HG02852 (cell line): Measurements from ENCODE around the gene C9orf72.

ENCODE experiments used
- ATAC-seq: cut with Tn5 transposase; IDR thresholded peaks from one replicate; pipeline ENCODE4 v1.9.1; 2021; ENCODE audit warnings: mild to moderate bottlenecking, moderate library complexity; ENCODE audit not compliant: unreplicated experiment

C9orf72 gene

GRCh38 chr9:27582794-27583193, 9.5 kb upstream of the C9orf72 start:
- ATAC-seq, result no peak

DNA sequence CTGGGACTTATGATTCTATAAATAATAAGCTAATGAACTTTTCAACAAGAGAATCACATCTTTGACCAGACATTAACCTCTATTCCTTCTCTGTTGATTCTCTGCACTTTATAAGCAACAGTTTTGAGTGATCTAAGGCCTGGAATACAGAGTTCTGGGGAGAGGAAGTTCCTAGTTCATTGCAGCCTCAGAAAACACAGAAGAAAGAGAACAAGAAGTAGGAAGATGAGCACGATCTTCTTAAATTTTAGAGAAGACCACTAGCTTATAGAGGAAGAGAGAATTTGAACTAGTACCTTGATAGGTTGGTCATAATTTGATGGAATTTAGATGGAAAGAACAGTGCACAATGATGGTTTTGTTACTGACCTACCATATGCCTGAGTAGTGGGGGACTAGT, 8.5 kb upstream of the C9orf72 start:
- no peak for ATAC-seq

DNA sequence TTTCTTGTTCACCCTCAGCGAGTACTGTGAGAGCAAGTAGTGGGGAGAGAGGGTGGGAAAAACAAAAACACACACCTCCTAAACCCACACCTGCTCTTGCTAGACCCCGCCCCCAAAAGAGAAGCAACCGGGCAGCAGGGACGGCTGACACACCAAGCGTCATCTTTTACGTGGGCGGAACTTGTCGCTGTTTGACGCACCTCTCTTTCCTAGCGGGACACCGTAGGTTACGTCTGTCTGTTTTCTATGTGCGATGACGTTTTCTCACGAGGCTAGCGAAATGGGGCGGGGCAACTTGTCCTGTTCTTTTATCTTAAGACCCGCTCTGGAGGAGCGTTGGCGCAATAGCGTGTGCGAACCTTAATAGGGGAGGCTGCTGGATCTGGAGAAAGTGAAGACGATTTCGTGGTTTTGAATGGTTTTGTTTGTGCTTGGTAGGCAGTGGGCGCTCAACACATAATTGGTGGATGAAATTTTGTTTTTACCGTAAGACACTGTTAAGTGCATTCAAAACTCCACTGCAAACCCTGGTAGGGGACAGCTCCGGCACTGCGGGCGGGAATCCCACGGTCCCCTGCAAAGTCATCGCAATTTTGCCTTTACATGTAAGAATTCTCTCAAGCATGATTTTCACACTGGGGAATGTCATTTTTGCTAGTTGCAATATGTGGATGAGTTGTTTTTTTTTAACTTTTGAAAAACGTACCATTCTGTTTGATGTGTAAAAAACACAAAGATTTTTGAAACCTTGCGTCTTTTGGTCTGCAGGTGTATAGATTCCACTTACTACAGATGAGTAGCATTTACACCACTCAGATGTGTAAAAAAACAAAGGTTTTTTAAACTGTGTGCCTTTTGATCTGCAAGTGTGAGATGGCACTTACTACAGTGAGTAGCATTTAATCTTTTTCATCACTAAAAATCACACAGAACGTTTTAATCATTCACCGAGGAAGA, 631 bp upstream of the C9orf72 start:
- ATAC-seq, result peak; percentile 82

GRCh38 chr9:27572566-27572917, 739 bp downstream of the C9orf72 start:
- peak; percentile 40 for ATAC-seq

- no peak for ATAC-seq
Measured at GRCh38 chr9:27572061-27572460, 1.2 kb downstream of the C9orf72 start.

- no peak for ATAC-seq
Measured at GRCh38 chr9:27571011-27571410, 2.3 kb downstream of the C9orf72 start.

DNA sequence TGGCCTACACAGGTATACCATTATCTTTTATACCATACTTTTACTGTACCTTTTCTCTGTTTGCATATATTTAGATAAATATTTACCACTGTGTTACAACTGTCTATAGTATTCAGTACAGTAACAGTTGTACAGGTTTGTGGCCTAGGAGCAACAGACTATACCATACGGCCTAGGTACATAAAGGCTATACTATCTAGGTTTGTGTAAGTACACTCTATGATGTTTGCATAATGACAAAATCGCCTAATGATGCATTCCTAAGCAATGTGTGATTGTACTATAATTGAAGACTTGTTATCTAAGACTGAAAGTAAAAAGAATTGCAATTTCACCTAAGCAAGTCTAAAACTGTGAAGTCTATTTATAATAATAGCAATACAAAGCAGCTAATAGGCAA, 3.9 kb downstream of the C9orf72 start:
- ATAC-seq, result no peak

DNA sequence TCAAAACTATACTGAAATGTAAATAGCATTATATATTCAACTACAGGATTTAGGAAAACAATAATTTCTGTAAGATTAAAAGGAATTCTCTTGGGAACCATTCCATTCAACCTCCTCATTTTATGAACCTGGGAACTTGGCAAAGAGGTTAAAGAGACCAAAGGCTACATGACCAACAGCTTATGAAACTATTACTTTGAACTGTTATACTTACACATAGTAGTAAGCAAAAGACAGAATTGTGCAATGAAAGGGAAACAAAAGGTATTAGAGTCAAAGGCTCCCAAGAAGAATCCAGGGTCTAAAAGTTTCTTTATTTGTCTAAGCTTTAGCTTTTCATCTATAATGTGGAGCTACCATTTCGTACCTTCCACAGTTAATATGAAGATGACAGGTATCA, 7.2 kb downstream of the C9orf72 start:
- ATAC-seq, result no peak

DNA sequence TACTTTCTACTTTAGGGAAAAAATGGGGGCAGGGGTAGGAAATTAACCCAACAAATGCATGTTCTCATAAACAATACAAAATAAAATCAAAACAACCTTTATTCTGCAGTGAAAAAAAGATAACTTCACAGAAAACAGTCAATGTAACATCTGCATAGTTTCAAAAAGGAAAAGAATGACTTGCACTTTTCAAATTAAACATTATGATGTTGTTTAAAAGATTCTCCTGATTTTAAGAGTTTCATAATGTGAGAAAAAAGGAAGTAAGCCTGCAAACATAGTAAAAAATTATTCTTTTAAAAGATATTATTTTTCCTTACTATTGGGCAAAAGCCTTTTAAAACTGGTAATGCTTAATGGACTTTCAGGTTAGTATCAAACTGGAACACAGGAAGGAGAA, 7.6 kb downstream of the C9orf72 start:
- ATAC-seq, result no peak

DNA sequence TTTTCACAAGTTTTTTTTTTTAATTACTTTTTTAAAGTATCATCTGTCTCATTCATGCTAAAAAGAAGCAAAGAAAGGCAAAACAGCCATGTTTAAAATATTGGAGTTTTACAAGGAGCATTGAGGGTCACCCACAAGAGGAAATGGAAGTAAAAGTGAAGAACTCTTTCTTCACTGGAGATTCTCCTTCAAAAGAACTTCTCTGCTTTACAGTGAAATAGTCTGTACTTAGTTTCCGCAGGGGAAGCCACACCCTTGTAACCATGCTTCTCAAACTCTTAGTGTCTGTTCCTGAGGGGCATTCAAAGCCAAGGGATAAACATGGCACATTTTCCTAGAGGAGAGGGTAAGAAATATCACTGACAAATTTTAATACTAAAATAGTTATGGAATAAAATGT, 8.6 kb downstream of the C9orf72 start:
- ATAC-seq, result no peak

DNA sequence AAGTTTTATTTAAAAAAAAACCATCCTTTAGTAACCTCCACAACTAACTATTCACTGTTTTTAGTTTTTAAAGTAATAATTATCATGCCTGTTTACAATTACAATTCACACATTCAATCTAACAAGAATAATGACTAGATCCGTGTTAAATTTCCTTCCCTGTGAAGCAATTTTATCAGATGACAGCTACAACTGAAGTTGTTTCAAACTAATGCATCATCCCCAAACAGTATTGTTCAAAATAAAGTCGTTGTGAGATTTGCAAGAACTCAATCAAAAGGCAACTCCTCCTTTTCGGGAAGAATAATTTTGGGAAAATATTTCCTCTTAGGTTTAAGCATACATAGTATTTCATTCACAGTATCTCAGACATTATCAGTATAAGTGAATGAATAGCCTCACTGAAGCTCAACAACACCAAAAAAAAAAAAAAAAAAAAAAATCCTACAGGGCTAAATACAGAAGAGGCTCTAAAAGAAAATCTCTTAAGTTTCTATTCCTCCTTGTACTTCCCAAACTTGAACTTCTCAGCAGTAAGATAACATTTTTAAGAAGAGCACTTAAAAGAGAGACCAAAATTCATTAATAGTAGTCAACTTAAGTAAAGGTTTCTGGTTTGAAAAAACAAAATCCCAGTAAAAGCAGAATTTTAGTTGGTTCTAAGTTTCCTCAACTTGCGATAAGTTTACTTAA, 9.4 kb downstream of the C9orf72 start:
- no peak for ATAC-seq

GRCh38 chr9:27561685-27562084, 11.6 kb downstream of the C9orf72 start:
- ATAC-seq, result peak; percentile 72

DNA sequence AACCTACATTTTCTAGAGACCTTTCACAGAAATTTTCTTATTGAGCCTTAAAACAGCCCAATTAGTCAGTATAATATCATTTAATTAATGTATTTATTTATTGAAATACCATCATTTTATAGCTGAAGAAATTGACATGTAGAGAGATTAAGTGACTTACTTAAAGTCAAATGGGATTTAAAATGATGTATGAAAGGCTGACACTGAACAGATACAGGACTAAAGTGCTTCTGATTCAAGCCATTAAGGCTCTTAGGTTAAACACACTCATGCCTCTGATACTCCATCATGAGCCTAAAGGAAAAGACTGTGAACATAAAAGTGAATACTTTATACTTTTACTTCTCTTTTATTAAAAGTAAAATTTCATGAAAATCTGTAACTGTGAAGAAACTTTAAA, 12.8 kb downstream of the C9orf72 start:
- ATAC-seq, result no peak

DNA sequence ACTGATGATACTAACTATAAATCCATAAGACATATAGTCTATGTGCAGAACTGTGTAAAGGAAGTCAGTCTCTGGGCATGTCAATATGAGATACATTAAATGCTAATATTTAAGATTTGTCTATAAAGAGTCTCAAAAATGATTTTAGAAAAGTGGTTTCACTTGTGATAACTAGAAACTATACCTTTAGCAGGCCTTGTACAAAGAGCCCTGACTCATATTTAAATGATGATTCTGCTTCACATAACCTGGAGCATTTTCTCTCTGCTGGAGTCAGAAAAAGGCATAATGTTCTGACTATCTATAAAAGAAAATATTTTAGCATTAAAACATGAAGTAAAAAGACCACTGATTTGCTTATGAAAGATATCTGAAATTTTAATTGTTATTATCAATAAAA, 15.0 kb downstream of the C9orf72 start:
- ATAC-seq, result no peak

- no peak for ATAC-seq
Measured at GRCh38 chr9:27556470-27556869, 16.8 kb downstream of the C9orf72 start.

GRCh38 chr9:27554712-27555111, 18.6 kb downstream of the C9orf72 start:
- no peak for ATAC-seq

DNA sequence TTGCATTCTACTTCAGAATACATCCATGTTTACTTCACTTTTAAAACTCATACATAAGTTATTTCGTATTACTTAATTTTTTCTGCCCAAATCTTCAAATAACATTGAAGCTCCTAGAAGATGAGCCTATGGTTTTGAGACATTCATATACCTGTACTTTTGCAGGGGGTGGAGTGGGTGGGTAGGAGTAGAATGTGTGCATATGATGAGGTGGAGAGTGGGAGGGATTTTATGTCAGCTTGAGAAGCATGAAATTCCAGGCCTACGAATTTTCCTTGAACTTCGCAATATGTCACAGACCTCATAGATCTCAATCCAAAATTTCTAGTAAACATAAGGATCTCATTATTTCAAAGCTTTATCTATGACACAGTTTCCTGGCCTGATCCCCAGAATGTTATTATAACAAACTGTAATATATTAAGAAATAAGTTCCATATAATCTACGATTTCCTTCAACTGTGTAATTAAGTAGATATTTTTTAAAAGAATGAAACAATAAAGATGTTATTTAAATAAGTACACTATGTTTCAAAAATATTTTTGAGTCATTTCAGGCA, 24.0 kb downstream of the C9orf72 start:
- no peak for ATAC-seq

GRCh38 chr9:27548055-27548741, 25.1 kb downstream of the C9orf72 start:
- ATAC-seq, result no peak

DNA sequence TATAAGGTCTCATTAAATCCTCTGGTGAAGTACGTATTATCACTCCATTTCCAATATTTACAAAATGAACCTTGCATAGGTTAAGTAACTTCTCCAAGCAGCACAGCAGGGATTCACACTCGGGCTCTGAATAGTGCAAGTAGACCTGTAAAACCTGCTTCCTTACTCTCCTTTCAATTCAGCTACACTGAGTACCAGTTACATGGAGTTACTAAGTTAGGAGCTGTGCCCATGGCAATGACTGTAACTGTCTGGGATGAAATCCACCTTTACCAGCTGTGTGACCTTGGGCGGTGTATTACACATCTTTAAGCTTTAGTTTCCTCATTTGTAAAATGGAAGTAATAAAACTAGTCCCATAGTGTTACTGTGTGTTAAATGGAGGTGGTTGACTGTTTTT, 27.8 kb downstream of the C9orf72 start:
- no peak for ATAC-seq

GRCh38 chr9:27542508-27542907, 30.8 kb downstream of the C9orf72 start:
- no peak for ATAC-seq

GRCh38 chr9:27541740-27542139, 31.5 kb downstream of the C9orf72 start:
- ATAC-seq, result no peak
